ENCODE measurements around the gene DCD.
"Not testable (repeated sequence)": the region's sequence is repeated elsewhere in the genome, so short reads cannot be mapped to it uniquely, and the experiment has no call there.

Gene DCD, protein sequence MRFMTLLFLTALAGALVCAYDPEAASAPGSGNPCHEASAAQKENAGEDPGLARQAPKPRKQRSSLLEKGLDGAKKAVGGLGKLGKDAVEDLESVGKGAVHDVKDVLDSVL

DNA sequence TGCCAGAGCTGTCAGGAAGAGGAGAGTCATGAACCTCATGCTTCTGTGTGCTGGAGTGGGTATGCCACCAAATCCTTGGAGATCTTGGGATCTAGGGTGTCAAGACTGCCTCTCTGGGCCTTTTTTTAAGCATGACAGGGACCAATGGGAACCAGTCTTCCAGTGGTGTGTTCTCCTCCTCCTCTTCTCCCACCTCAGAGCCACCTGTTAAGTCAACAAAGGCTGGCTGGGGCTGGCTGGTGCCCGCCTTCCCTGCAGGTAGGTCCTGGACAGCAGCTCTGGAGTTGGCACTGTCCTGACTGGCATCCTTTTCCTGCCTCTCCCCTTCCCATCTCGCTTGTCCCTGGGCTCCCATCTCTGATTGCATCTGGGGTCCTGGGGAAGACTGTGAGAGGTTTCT lies at the start of gene DCD:
Gene DCD (minus strand): TSS at position 101 of the 400 bp plus-strand sequence. CDS start 62 bp downstream, at position 39.
- FAIRE-seq (no peak), DNase-seq (ENCODE audit: insufficient read length, low spot score) (no peak)

DNA sequence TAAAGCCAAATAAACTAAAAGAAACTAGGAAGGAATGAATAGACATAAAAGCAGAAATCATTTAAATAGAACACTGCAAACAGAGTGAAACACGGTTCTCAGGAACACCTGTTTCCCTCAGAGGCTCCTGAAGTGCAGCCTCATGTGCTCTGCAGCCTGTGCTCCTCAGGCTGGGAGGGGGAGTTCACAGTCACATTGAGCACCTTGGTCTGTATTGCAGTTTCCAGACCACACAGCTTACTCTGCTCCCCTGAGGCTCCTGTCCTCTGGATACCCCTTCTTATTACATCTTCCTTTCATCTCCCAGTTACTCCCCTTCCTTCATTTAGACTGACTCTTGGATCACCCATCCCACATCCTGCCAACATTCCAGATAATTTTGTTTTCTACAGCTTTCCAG lies 49.7 kb upstream of the DCD start:
- FAIRE-seq = no peak

DNA sequence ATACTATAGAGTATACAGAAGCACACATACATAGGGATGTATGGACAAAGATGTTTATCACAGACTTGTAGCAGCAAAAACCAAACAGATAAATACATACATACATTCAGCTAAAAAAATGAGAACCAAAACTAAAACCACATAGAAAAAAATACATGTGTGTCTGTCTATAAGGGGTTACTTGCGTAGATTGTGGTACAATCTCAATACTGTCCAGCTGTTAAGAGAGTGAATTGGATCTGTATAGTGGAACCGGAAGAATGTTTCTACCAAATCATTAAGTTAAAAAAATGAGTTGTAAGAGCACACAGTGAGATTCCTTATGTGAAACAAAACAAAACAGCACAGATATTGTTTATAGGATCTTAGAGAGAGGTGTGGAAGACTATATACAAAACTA lies 44.2 kb upstream of the DCD start:
- no peak for FAIRE-seq
- DNase-seq (ENCODE audit: insufficient read length, low spot score) = no peak

More for the DNA sequence above, 49.7 kb upstream of the DCD start:
- no peak for DNase-seq (ENCODE audit: insufficient read length, low spot score)

DNA sequence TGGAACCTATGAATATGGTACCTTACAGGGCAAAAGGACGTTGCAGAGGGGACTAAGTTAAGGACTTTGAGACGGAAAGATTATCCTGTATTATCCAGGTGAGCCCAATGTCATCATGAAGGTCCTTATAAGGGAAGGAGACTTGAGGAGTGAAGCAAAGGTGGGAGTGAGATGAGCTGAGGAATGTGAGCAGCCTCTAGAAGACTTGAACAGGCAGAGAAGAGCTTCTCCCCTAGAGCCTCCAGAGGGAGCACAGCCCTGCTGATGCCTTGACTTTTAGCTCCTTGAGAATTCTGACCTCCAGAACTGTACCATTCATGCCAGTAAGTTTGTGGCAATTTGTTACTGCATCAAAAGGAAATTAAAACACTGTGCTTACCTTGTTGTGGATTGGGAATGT lies 41.8 kb upstream of the DCD start:
- FAIRE-seq (peak; percentile 33), DNase-seq (ENCODE audit: insufficient read length, low spot score) (no peak)

DNA sequence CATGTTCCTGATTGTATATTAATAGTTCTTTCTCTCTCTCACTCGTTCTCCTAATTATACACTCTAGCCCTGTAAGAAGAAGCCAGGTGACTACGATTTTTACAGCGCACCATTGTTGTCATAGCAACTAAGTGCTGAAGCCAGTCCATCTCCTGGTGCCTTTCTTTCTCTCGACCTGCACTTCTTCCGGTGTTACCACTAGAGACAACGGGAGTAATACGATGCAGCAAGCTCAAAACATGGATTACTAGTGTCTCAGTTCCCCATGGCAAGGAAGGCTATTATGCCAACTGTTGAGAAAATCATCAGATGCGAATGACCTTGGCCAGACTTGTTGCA lies 40.8 kb upstream of the DCD start:
- no peak for FAIRE-seq
- no peak for DNase-seq (ENCODE audit: insufficient read length, low spot score)

DNA sequence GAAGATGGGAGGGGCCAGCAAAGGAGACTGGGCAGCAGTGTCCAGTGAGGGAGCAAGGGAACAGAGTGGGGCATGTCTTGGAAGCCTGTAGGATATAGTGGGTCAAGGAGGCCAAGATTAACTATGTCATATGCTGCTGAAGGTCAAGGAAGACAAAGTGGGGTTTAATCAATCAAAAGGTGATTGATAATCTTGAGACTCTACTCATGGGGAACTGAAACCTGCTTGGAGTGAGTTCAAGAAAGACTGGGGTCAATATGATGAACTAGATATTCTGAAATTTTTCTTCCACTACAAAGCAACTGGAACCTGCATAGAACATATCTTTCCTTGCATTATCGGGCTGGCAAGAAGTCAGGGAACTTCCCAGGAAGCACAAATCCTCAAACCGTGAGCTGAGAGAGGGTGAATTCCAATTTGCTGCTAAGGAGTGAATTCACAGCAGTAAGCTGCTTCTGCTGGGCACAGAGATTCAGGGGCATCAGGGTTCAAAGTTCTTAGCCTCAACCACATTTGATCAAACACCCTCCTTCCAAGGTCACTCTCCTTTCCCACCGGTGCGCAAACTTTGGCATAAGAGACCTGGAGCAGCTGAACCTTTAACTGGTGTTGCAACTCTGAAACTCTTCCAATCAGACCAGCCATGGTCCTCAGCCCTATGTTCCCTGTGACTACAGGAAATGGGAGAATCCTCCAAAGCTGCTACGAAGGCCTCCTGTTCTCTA lies 40.3 kb upstream of the DCD start:
- no peak for DNase-seq (ENCODE audit: insufficient read length, low spot score)
- FAIRE-seq = no peak

DNA sequence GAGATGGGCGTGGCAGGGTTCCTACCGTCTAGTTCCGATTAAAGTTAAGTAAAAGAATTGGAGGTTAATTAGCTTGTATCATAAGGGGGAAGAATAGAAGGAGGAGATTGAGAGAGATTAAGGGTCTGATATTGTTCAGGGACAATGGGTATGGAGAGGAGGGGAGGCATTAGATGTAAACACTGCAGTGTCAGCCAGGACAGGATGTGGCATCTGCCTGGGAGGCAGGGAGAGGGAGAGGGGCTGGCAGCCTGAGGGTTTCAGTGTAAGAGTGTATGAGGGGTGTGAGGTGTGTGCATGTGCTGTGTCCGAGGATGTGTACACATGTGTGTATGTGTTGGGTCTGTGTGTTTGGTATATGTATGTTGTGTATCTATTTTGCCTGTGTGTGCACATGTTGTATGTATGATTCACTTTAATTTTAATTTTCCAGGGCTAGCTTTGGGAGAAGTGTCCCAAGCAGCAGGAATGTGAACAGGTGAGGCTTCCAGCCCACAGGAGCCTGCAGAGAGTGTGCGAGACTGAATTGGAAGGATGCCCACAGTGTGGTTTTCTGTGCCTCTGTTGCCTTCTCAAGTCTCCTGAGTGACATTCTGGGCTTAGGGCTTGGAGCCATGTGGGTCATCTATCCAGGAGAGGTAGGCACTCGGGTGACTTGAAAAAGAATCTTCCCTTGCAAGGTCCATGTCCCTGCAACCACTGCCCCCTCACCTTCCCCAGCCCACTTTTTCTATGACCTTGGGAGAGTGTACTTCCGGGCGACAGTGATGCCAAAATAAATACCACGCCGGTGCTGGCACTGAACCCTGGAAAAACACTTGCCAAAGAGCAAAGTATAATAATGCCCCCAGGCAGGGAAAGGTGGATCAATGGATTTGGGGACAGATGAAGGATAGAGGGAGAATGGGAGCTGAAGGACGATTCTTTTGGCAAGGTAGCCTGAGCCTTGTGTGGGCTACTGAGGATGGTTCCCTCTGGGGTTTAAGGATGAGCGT lies 36.8 kb upstream of the DCD start:
- FAIRE-seq (no peak), DNase-seq (ENCODE audit: insufficient read length, low spot score) (no peak)

DNA sequence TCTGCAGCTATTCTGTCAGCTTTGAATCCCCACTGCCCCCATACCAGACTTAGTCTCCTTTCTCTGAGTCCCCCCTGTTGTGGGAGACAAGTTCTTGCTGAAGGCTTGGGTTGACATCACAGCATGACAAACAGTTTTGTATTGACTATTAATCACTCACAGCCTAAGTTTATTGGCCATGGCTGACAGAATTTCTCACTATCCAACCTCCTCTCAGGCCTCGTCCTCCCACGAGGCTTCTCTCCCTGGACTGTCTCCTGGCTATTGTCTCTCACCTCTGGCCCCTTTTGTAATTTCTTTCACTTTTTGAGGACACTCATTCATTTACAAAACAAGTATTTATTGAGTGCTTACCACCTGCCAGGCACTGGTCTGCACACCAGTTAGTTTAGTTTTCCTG lies 35.2 kb upstream of the DCD start:
- DNase-seq (ENCODE audit: insufficient read length, low spot score) (no peak), FAIRE-seq (no peak)

DNA sequence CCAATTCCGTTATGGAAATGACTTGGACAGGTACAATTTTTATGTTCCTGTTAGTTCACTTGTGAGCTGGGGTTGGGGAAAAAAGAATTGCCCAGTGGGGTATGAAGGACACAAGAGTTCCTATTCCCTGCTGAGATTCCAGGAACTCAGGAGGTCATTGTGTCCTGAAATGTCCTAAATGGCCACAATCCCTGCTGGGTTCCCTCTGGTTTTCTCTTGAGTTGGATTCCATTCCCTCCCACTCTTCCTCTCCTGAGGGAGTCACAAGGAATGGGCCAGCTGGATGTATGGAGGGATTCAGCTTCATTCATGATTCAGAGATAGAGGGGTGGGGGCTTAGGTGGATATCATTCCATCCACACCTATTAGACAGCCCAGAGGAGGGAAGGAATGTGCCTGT lies 34.5 kb upstream of the DCD start:
- no peak for FAIRE-seq

DNA sequence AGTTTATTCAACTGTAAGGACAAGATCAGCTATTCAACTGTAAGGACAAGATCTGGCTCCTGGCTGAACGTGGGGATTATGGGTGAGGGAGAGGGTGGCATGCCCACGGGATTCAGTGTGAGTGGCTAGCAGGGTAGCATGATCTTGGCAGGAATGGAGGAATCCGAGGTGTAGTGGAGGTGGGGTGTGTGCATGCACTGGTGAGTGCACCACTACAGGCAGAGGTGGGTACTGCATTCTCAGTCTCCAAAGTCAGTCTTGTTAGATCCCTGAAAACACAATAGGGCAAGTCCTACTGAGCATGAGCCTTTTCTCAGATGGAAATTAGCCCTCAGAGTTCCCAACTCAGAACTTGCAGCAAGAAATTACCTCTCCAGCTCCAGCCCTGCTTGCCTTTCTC lies 32.2 kb upstream of the DCD start:
- no peak for DNase-seq (ENCODE audit: insufficient read length, low spot score)
- peak; percentile 20 for FAIRE-seq

More for the DNA sequence above, 34.5 kb upstream of the DCD start:
- no peak for DNase-seq (ENCODE audit: insufficient read length, low spot score)

DNA sequence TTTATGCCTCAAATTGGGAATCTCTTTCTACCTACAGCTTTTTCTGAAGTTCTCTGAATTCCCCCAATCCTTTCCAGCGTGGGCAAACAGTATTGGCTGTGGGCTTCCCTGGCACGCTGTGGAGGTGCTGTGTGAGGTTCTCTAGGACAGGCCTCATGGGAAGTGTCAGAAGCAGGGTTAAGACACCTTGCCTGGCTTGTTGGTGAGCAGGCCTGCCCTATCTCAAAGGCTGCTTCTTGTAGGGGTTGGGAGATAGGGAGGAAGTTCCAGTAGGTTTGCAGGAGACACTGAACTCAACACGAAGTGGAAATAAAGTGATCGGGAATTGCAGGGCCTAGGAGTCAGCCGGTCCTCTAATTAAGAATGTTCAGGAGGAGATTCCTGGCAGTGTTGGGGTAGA lies 30.0 kb upstream of the DCD start:
- FAIRE-seq = no peak
- no peak for DNase-seq (ENCODE audit: insufficient read length, low spot score)

DNA sequence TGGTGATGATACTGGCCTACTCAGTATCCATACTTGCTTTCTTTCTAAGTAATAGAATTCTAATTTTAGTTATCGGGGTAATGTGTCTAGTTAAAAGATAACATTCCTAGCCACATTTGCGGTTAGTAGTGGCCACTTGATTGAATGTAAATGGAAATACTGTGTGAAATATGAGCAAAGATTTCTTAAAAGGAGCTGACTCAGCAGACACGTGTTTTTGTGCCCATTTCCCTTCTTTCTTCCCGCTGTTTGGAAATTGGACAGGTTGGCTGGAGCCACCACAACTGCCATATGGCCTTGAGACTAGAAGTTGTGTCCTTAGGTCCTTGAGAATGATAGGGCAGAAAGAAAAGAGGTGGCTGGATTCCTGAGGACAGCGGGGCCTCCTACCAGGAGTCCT lies 19.8 kb upstream of the DCD start:
- FAIRE-seq = no peak
- no peak for DNase-seq (ENCODE audit: insufficient read length, low spot score)

DNA sequence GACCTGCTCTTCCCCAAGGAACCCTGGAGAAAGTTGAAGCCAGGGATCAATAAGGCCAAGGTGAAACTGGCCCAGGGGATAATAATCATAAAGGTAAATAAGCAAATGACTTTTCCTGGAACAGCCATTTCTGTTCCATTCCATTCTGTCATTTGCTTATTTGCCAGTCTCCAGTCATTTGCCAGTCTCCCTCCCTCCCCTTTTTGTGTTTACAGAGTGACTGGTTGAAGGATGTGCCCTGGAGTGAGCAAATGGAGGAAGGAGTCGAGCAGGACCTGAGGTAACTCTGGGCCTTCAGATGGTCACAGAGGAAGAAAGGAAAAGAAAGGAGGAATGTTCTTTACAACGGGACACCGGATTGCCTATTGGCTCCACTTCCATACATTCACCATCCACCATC lies 17.8 kb upstream of the DCD start:
- DNase-seq (ENCODE audit: insufficient read length, low spot score) (no peak), FAIRE-seq (no peak)

DNA sequence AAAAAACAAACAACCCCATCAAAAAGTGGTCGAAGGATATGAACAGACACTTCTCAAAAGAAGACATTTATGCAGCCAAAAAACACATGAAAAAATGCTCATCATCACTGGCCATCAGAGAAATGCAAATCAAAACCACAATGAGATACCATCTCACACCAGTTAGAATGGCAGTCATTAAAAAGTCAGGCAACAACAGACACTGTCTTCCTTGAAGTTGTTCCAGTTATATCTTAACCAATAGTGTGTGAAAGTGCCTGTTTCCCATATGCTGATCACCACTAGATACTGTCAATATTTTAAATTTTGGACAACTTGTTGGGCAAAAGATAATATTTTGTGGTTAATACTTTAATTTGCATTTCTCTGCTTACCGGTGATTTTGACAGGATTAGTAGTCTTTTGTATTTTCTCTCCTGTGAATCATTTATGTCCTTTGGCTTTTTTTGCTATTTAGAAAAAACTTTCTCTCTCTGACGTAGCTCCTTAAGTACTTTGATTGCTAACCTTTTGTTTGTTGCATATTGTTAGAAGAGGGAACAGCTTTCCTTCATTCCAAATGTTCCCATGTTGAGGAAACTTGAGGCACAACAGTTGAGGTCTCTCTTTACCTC lies 17.0 kb upstream of the DCD start:
- not testable (repeated sequence) for DNase-seq (ENCODE audit: insufficient read length, low spot score); FAIRE-seq

DNA sequence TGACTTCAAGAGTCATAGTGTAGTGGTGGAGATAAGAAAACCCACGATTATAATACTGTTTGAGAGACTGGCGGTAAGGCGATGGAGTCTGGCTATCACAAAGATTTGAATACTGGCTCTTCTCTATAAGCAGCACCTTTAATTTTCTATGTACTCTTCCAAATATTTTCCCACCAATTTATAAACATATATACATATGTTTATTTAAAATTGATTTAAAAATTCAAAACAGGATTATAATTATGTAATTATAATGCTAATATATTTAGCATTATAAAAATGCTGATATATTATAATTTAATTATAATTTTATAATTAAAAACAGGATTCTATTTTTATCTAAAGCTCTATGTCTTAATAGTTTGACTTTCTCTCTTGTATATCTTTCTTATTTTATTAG lies 15.4 kb upstream of the DCD start:
- DNase-seq (ENCODE audit: insufficient read length, low spot score) (no peak), FAIRE-seq (no peak)

DNA sequence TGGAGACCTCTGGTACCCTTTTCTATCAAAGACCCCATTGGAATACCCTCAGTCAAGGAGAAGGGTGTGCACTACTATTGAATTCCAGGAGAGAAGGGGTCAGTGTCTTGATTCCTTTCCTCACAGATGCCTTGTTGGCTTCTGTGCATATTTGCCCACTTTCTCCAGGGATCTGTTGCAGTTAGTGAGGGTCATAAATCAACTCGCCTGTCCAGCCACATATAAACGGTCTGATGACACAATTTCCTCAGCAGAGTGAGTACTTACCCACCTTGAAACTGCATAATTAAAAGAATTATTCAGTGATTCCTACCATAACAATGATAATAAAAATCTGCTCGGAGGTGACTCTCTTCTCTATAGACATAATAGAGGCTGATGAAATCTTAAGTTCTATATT lies 13.9 kb upstream of the DCD start:
- FAIRE-seq (no peak), DNase-seq (ENCODE audit: insufficient read length, low spot score) (no peak)

DNA sequence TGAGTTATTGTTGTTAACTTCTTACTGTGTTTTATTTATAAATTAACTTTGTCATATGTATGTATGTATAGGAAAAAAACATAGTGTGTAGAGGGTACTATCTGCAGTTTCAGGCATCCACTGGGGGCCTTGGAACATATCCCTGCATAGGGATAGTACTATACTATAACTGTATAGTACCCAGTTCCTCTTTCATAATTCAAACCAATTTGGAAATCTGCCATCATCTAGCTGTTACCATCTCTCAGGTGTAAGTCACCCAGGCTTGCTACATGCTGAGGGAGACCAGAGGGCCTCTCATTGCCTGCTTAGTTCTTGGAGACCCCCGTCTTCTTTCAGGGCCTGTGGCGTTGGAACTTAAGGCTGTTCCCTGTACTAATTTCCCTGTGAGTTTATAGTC lies 12.9 kb upstream of the DCD start:
- DNase-seq (ENCODE audit: insufficient read length, low spot score) (no peak), FAIRE-seq (no peak)

DNA sequence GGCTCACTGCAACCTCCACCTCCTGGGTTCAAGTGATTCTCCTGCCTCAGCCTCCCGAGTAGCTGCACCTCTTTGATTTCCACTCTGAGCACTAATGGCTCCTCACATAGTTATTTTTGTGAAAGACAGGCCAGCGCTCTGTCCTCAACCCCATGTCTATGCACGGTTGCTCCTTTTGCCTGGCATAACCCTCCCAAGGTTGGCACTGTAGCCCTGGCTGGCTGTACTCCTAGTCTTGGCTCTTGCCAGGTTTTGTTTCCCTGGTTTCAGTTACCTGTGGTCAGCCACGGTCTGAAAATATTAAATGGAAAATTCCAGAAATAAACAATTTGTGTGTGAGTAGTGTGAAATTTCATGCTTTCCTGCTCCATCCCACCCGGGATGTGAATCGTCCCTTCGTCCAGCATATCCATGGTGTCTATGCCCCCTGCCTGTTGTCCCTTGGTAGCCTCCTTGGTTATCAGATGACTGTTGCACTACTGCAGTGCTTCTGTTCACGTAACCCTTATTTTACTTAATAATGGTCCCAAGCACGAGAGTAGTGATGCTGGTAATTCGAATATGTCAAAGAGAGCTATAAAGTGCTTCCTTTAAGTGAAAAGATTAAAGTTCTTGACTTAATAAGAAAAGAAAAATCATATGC lies 12.3 kb upstream of the DCD start:
- FAIRE-seq (no peak), DNase-seq (ENCODE audit: insufficient read length, low spot score) (no peak)

DNA sequence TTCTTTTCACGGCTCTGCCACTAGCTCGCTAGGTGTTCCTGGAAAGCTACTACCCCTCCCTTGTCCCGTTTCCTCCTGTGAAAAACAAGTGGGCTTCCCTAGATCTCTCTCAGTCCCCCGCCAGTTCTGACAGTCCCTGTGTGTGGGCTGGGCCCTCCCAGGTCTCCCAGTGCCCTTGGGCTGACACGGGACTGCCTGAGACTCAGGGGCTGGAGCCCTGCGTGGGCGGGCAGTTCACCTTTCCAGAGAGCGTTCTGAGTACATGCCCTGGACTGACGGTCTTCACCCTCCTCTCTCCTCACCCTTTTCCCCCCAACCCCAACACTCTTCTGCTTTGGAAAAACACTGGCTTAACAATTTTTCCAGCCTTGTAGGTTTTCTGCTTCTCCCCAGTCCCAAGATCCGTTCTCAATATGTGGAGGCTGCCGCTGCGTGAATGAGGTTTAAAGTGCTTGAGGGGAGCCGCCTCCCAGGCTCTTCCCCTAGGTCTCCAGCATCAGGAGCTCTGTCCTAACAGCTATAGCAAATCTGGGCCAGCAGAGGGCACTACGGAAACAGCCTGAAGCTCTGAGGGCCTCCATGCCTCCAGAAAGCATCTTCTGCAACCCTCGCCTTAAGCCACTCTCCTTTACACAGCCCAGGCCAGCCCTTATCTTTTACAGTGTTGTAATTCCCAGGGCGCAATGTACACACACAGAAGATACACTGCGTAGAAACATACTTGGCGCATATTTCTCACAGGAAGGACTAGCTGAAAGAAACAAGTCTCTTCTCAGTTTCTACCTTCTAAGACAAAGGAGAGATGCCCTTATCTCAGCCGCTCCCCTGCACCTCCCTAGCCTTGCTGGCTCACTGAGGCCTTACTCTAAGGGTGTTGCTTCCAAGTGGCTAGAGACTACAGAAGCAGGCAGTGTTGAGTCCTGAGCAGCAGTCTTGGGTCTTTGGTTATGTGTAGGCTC lies 10.4 kb upstream of the DCD start:
- no peak for FAIRE-seq

More for the DNA sequence above, 10.4 kb upstream of the DCD start:
- peak; percentile 28 for DNase-seq (ENCODE audit: insufficient read length, low spot score)

Measured in HTR-8/SVneo (cell line).